HepG2 (cell line): ENCODE measurements around the gene NOTUM. TPM values are rescaled to one million over a fixed set of nuclear protein-coding genes. Genes with fewer than 3 reads are reported as not detected.

ENCODE experiments used
- ATAC-seq: fragments of 200-7000 bp; cut with Tn5 transposase; 3 replicates; pipeline ENCODE4 v1.9.1; 2020; ENCODE audit warnings: mild to moderate bottlenecking, moderate library complexity
- BruUV-seq: library from RNA; stranded (reverse); fragments of 400-500 nt; replicated peaks from 2 replicates; lab custom pipeline; 2021; lab: Mats Ljungman, UMichigan
- CTCF ChIA-PET: fragments of 300-600 bp; formaldehyde crosslinking; extraction: SDS; loops from one replicate; lab custom pipeline; 2021; ENCODE audit warnings: low total read pairs, inconsistent platforms, low intra/inter-chr PET ratio; lab: Yijun Ruan, JAX
- POLR2A ChIA-PET: fragments of 350-600 bp; sonication (Branson Sonifier 250); formaldehyde crosslinking; loops from one replicate; lab custom pipeline; 2020; ENCODE audit warnings: antibody characterized with exemption, inconsistent platforms; lab: Yijun Ruan, JAX
- DNase-seq: peaks from one replicate; pipeline ENCODE4 v3.0.0-alpha.2; 2015; ENCODE audit warnings: low spot score
- FAIRE-seq: peaks from 3 replicates; lab custom pipeline; 2011; peaks lifted over from hg19 to GRCh38; lab: Jason Lieb, UNC
- H2AFZ ChIP-seq: one replicate; pipeline ENCODE4 v1.6.1; 2011; ENCODE audit warnings: low read length, inconsistent platforms
- H3K27ac ChIP-seq: fragments of 300-600 bp; 3 replicates; pipeline ENCODE4 v1.8.0; 2011; ENCODE audit warnings: mixed run types, mild to moderate bottlenecking, mixed read lengths, low read length, inconsistent platforms; ENCODE audit not compliant: insufficient read depth; ENCODE audit errors: extremely low read length
- H3K27me3 ChIP-seq, 2 experiments: fragments of 200-600 bp in 1 of 2; 2 replicates in 1 of 2; 3 replicates in 1 of 2; pipeline versions ENCODE4 v1.6.0 to v1.8.0; 2011; ENCODE audit warnings: low read length in 2 of 2, mild to moderate bottlenecking in 2 of 2, moderate library complexity in 2 of 2, inconsistent platforms in 1 of 2; ENCODE audit not compliant: insufficient read depth in 2 of 2, control insufficient read depth in 1 of 2
- H3K36me3 ChIP-seq, 2 experiments: fragments of 200-600 bp in 1 of 2; replicated peaks in 1 of 2; 2 replicates in 1 of 2; 3 replicates in 1 of 2; pipeline versions ENCODE4 v1.5.1 to v1.8.0; 2011; ENCODE audit warnings: low read length in 2 of 2, inconsistent platforms in 1 of 2; ENCODE audit not compliant: insufficient read depth in 2 of 2, control insufficient read depth in 1 of 2
- H3K4me1 ChIP-seq: 2 replicates; pipeline ENCODE4 v1.5.1; 2012; ENCODE audit warnings: low read length, inconsistent platforms; ENCODE audit not compliant: insufficient read depth
- H3K4me2 ChIP-seq: 2 replicates; pipeline ENCODE4 v1.6.0; 2011; ENCODE audit warnings: low read depth, low read length, inconsistent platforms
- H3K4me3 ChIP-seq, 3 experiments: fragments of 200-600 bp in 1 of 3; sonication (generic), shearing (Covaris generic) in 1 of 3; replicated peaks in 1 of 3; 2 replicates each; pipeline ENCODE4 v1.5.1; 2011 to 2016; ENCODE audit warnings: low read length in 3 of 3, inconsistent platforms in 2 of 3, low read depth in 2 of 3, mild to moderate bottlenecking in 2 of 3, control low read depth in 1 of 3, mixed read lengths in 1 of 3; ENCODE audit not compliant: insufficient read depth in 1 of 3
- H3K79me2 ChIP-seq: one replicate; pipeline ENCODE4 v1.6.1; 2011; ENCODE audit warnings: low read length, inconsistent platforms; ENCODE audit not compliant: insufficient read depth
- H3K9ac ChIP-seq: 2 replicates; pipeline ENCODE4 v1.6.0; 2011; ENCODE audit warnings: mild to moderate bottlenecking, low read depth, low read length, inconsistent platforms; ENCODE audit not compliant: insufficient read depth
- H3K9me3 ChIP-seq: 2 replicates; pipeline ENCODE4 v1.5.1; 2012; ENCODE audit warnings: mild to moderate bottlenecking, low read length
- H4K20me1 ChIP-seq: 2 replicates; pipeline ENCODE4 v1.6.0; 2011; ENCODE audit warnings: inconsistent platforms, mild to moderate bottlenecking, low read length, moderate library complexity; ENCODE audit not compliant: insufficient read depth
- BCLAF1 ChIP-seq: fragments of 450-650 bp; IDR thresholded peaks from 2 replicates; pipeline ENCODE4 v1.6.1; 2017; ENCODE audit warnings: mild to moderate bottlenecking
- NONO ChIP-seq, 2 experiments: fragments of 450-650 bp in 1 of 2; sonication (generic) in 1 of 2; formaldehyde crosslinking in 1 of 2; IDR thresholded peaks in 1 of 2; conservative IDR thresholded peaks in 1 of 2; 2 replicates each; pipeline versions ENCODE4 v1.6.1 to v1.8.0; 2017 to 2022; ENCODE audit warnings: mild to moderate bottlenecking in 1 of 2, missing genetic modification reagents in 1 of 2, moderate library complexity in 1 of 2
- RAD21 ChIP-seq: fragments of 450-650 bp; formaldehyde crosslinking; IDR thresholded peaks from 2 replicates; pipeline ENCODE4 v1.5.0; 2020; ENCODE audit warnings: mild to moderate bottlenecking
- SKIL ChIP-seq: sonication (generic); formaldehyde crosslinking; IDR thresholded peaks from 2 replicates; pipeline ENCODE4 v1.8.0; 2022; ENCODE audit warnings: missing genetic modification reagents, mild to moderate bottlenecking, moderate library complexity, borderline replicate concordance
- SRSF4 ChIP-seq: fragments of 200-400 bp; formaldehyde crosslinking; IDR thresholded peaks from one replicate; pipeline ENCODE4 v1.6.1; 2018; ENCODE audit warnings: mild to moderate bottlenecking, low read depth, low read length, moderate library complexity; ENCODE audit not compliant: poor library complexity, severe bottlenecking
- ZBTB33 ChIP-seq: sonication (generic); formaldehyde crosslinking; IDR thresholded peaks from 2 replicates; pipeline ENCODE4 v1.4.0; 2020; ENCODE audit warnings: missing genetic modification reagents
- ZNF773 ChIP-seq: sonication (generic); formaldehyde crosslinking; IDR thresholded peaks from 2 replicates; pipeline ENCODE4 v1.4.0; 2020; ENCODE audit warnings: missing genetic modification reagents, borderline replicate concordance
- whole genome bisulfite sequencing: methylation state at CpG from one replicate; pipeline ENCODE4 v1.1.6; 2017; ENCODE audit warnings: low lambda C conversion rate; 5-methylcytosine and 5-hydroxymethylcytosine counted together
- in situ Hi-C: cut with HindIII; loops from 2 replicates; pipeline ENCODE4 v1.10.0; 2017; ENCODE audit warnings: low pct_unique_long_range_greater_than_20kb; ENCODE audit not compliant: extremely low pct_ligation_motif_present
- intact Hi-C: fragments of 100-400 bp; cut with micrococcal nuclease; formaldehyde crosslinking; loops from one replicate; pipeline ENCODE4 v1.10.0; 2022; ENCODE audit not compliant: unreplicated experiment
- polyA plus RNA-seq, 8 experiments: library from polyadenylated mRNA; depleted of rRNA in 3 of 8; stranded (reverse) in 7 of 8; unstranded in 1 of 8; fragments of >200 nt; fragmentation: Illumina TruSeq in 4 of 8; extraction: Trizol in 4 of 8; gene quantifications; 2 replicates each; pipeline versions ENCODE4 v1.2.1 to v1.2.3, GENCODE V29; 2011 to 2016; ENCODE audit warnings: low read depth in 4 of 8, missing spikeins in 1 of 8, mixed read lengths in 1 of 8; ENCODE audit not compliant: insufficient read depth in 1 of 8
- total RNA-seq, 5 experiments: library from RNA; depleted of rRNA; stranded (reverse); fragments of >200 nt; fragmentation: Illumina TruSeq; extraction: Trizol; gene quantifications; 2 replicates each; pipeline ENCODE4 v1.2.3, GENCODE V29; 2016; ENCODE audit warnings: low read depth in 1 of 5
- TF ChIP-seq, protein P1 (sequence below): sonication (generic); formaldehyde crosslinking; IDR thresholded peaks from 2 replicates; pipeline ENCODE4 v1.9.0; 2021; ENCODE audit warnings: mild to moderate bottlenecking, missing genetic modification reagents

NOTUM gene
- total and polyA plus RNA-seq, 2 of the 13 experiments (the other 11 are each of a cell fraction or from before 2014, with no cell fraction given) = 150 to 160 TPM

GRCh38 chr17:82005701-82006348 is 44.8 kb upstream of the NOTUM start:
- CTCF ChIA-PET = no interaction called here
- no TSS peak for BruUV-seq
- no peak for FAIRE-seq
- Histone ChIP-seq H3K79me2 (peaks cover 52% of the 10 kb centered on the region), H3K4me2 (no peak overlapping the region), H3K27ac (peak overlapping the region; percentile 95), H3K36me3 (peaks cover 28 to 40% of the 10 kb centered on the region in 2 experiments), H2AFZ (no peak overlapping the region), H4K20me1 (no peaks in the 10 kb centered on the region), H3K9me3 (no peaks in the 10 kb centered on the region), H3K4me1 (peaks cover 74% of the 10 kb centered on the region), H3K9ac (no peak overlapping the region), H3K27me3 (no peaks in the 10 kb centered on the region), H3K4me3 (no peak overlapping the region)
- DNase-seq = no peak
- intact Hi-C loops (no loop called here), in situ Hi-C loops (no loop called here)
- no peak for ATAC-seq
- 97% methylated on average over 30 of the region's 30 CpGs for WGBS
- POLR2A ChIA-PET = interaction anchor here (4.7 to 16.1 kb wide), 3 partner anchors 12 to 45 kb away, joined by 72 to 470 read pairs (median 135); partner anchors contain the start of genes CENPX, LRRC45 and NOTUM
- TF ChIP-seq, protein P1, sequence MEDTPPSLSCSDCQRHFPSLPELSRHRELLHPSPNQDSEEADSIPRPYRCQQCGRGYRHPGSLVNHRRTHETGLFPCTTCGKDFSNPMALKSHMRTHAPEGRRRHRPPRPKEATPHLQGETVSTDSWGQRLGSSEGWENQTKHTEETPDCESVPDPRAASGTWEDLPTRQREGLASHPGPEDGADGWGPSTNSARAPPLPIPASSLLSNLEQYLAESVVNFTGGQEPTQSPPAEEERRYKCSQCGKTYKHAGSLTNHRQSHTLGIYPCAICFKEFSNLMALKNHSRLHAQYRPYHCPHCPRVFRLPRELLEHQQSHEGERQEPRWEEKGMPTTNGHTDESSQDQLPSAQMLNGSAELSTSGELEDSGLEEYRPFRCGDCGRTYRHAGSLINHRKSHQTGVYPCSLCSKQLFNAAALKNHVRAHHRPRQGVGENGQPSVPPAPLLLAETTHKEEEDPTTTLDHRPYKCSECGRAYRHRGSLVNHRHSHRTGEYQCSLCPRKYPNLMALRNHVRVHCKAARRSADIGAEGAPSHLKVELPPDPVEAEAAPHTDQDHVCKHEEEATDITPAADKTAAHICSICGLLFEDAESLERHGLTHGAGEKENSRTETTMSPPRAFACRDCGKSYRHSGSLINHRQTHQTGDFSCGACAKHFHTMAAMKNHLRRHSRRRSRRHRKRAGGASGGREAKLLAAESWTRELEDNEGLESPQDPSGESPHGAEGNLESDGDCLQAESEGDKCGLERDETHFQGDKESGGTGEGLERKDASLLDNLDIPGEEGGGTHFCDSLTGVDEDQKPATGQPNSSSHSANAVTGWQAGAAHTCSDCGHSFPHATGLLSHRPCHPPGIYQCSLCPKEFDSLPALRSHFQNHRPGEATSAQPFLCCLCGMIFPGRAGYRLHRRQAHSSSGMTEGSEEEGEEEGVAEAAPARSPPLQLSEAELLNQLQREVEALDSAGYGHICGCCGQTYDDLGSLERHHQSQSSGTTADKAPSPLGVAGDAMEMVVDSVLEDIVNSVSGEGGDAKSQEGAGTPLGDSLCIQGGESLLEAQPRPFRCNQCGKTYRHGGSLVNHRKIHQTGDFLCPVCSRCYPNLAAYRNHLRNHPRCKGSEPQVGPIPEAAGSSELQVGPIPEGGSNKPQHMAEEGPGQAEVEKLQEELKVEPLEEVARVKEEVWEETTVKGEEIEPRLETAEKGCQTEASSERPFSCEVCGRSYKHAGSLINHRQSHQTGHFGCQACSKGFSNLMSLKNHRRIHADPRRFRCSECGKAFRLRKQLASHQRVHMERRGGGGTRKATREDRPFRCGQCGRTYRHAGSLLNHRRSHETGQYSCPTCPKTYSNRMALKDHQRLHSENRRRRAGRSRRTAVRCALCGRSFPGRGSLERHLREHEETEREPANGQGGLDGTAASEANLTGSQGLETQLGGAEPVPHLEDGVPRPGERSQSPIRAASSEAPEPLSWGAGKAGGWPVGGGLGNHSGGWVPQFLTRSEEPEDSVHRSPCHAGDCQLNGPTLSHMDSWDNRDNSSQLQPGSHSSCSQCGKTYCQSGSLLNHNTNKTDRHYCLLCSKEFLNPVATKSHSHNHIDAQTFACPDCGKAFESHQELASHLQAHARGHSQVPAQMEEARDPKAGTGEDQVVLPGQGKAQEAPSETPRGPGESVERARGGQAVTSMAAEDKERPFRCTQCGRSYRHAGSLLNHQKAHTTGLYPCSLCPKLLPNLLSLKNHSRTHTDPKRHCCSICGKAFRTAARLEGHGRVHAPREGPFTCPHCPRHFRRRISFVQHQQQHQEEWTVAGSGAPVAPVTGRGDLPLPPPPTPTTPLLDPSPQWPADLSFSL (CRISPR knock-in tag) = peak; percentile 55; the same call in 1 of the 2 replicates
- TF ChIP-seq SKIL (CRISPR knock-in tag) (0 out of 2 replicates have a peak, but pooled peaks have one; percentile 28), ZBTB33 (CRISPR knock-in tag) (peak; percentile 32), BCLAF1 (no peak), RAD21 (CRISPR knock-in tag) (no peak), NONO (IDR thresholded peaks at IDR 0.05) (no peak), NONO (CRISPR knock-in tag; conservative IDR thresholded peaks at IDR 0.05) (peak; percentile 79), ZNF773 (CRISPR knock-in tag) (no peak), SRSF4 (peak; percentile 39)
